Astrocyte of the cerebellum (primary cell): ENCODE data around the gene SETDB2.

Experiments
- DNase-seq: peaks from one replicate; pipeline ENCODE4 v3.0.0-alpha.2; 2011; ENCODE audit warnings: low read depth
- H3K4me3 ChIP-seq: 2 replicates; pipeline ENCODE4 v1.5.1; 2011; ENCODE audit warnings: mild to moderate bottlenecking, low read depth, low read length, moderate library complexity
- CTCF ChIP-seq: IDR thresholded peaks from 2 replicates; pipeline ENCODE4 v1.5.1; 2012; ENCODE audit warnings: low read length, low read depth, moderate library complexity, mild to moderate bottlenecking; ENCODE audit errors: missing control alignments
- in situ Hi-C: cut with HindIII; loops from 2 replicates; pipeline ENCODE4 v1.10.0; 2017; ENCODE audit warnings: low sequenced_read_pairs

Gene SETDB2

DNA sequence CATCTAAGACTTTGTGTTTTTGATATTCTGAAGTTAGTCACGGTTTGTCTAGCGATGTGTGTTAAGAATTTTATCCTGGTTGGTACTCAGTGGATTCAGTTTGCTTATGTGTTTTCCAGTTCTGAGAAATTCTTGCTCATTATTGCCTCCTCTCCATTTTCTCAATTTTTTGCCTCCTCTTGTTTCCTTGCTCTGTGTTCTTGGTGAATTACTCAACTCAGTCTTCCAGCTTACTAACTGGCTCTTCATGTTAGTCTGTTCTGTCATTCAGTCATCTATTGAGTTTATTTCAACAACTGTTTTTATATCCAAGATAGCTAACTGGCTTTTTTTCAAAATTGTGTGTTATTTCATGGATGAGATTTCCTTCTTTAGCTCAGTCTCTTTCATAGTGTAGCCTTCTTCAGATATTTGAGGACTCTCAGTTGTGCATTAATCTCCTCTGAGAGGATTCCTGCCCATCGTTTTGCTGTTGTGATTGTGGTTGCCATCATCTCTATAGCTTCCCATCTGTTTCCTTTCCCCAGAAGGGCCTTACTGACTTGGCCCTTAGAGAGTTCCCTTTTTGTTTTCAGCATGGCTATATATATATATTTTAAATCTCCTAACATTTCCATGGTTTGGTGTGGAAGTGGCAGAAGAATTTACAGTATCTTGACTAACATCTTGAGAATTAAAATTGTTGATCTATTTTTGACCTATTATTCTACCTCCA, 6.2 kb downstream of the SETDB2 start:
- no peak overlapping the region for H3K4me3 ChIP-seq
- no peak for DNase-seq
- in situ Hi-C loops: no loop called here
- no peak for TF ChIP-seq CTCF

DNA sequence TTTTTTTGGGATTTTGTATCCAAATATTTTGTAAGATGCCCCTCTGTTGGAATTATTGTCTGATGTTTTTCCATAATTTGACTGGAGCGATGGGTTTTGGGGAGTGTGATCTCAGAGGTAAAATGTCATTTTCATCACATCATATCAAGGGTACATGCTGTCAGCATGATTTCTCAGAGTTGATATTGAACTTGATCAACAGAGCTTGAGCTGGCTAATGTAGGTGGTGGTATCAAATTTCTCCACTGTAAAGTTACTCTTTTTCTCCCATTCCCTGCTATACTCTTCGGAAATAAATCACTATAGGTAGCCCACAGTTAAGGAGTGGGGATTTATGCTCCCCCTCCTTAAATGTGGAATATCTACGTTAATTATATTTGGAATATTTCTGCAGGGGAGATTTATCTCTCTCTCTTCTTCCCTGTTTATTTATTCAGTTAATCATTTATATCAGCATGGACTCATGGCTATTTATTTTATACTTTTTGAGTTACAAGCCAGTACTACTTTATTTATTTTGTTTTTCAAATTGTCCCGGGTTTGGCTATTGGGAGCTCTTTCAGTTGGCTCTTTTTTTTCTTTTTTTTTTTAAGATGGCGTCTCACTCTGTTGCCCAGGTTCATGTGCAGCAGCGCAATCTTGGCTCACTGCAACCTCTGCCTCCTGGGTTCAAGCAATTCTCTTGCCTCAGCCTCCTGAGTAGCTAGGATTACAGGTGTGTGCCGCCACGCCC, 8.8 kb downstream of the SETDB2 start:
- in situ Hi-C loops: no loop called here
- TF ChIP-seq CTCF: no peak
- DNase-seq: no peak
- H3K4me3 ChIP-seq: no peak overlapping the region

- no peak for DNase-seq
- no peak for TF ChIP-seq CTCF
- no peak overlapping the region for H3K4me3 ChIP-seq
- in situ Hi-C loops: no loop called here
These were observed 9.4 kb downstream of the SETDB2 start for GRCh38 chr13:49453465-49453864.

GRCh38 chr13:49454388-49455006, 10.4 kb downstream of the SETDB2 start:
- in situ Hi-C loops: no loop called here
- H3K4me3 ChIP-seq: no peak overlapping the region
- no peak for TF ChIP-seq CTCF
- no peak for DNase-seq

GRCh38 chr13:49455007-49455398, 10.9 kb downstream of the SETDB2 start:
- H3K4me3 ChIP-seq: no peak overlapping the region
- TF ChIP-seq CTCF: no peak
- in situ Hi-C loops: no loop called here
- no peak for DNase-seq

DNA sequence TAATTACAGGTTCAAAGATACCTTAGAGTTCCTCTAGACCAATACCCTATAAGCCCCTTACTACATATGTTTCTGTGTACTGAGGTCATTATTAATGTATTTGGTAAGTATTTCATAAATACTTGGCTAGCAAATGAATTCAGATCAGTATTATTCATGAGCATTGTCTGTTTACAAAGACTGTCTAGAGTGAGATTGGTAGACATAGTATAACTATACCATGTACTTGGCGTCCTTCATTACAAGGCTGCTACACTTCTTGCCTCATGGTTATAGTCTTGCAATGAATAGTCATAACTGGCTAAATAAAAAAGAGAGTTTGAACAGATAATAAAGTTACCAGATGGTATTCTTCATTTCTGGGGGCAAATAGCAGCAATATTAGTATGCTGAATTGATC, 12.1 kb downstream of the SETDB2 start:
- TF ChIP-seq CTCF: no peak
- DNase-seq: no peak
- in situ Hi-C loops: no loop called here
- H3K4me3 ChIP-seq: no peak overlapping the region
